ENCODE data around the gene CCNB2.
A peak's percentile ranks its signal among the peaks of the same experiment; 100 is the strongest.

Gene CCNB2

GRCh38 chr15:59147666-59148065, 42.7 kb downstream of the CCNB2 start:
- TF ChIP-seq ZFX (IDR thresholded peaks at IDR 0.05) (no peak), CTCF (conservative IDR thresholded peaks at IDR 0.05) (no peak)
- no peak overlapping the region for H3K27ac ChIP-seq

- TF ChIP-seq CTCF (conservative IDR thresholded peaks at IDR 0.05), result no peak
- TF ChIP-seq ZFX (IDR thresholded peaks at IDR 0.05), result no peak
- H3K27ac ChIP-seq, result no peak overlapping the region
Observed at GRCh38 chr15:59148153-59148833, 43.3 kb downstream of the CCNB2 start.

DNA sequence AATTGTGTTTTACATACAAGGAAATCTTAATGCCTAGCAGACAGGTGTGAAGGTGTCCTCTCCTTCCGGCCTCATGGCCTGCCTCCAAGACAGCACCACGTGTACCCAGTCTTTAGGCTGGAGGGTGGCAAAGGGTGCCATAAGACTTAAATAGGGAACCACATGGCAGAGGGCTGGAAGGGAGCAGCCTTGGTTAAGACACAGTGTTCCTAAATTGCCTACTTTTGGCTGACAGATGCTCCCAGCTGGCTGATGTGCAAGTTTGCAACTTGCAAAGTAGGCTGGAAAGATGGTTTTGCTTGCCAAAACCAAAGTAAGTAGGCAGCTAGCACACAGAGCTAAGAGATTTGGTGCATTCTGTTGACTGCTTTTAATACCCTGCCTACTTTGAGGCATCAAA, 45.2 kb downstream of the CCNB2 start:
- peak overlapping the region; percentile 68 for H3K27ac ChIP-seq
- no peak for TF ChIP-seq CTCF (conservative IDR thresholded peaks at IDR 0.05)
- no peak for TF ChIP-seq ZFX (IDR thresholded peaks at IDR 0.05)

DNA sequence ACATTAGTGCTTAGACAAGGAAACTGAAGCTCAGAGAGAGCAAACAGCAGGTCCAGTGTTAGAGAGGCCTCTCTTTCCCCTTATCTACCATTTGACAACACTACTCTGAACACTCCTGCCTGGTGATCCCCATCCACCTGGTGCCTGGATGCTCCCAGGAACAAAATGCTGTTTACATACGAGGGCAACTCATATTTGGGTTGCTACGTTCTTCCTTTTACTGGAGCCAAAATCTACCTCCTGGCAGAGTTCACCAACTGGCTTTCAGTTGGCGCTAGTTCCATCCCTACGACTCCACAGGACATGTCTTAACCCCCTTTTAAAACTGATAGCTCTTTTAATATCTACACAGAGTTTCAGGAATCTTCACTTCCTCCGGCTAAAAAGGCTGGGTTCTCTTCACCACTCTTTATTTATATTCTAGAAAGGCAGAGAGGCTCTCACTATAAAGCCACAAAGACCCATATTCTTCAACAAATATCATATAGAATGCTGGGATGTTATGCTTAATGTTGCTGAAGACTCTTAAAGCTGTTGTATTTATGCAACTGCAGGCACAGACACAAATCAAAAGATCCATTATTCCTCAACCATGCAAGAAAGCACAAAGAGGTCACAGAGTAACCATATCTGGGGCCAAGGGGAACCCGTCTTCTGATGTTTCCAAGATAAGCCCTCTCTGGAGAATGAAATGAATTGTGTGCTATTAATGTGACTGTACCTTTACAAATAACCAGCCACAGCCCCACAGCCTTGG, 47.9 kb downstream of the CCNB2 start:
- H3K27ac ChIP-seq, result peak overlapping the region; percentile 68

GRCh38 chr15:59153466-59153865, 48.5 kb downstream of the CCNB2 start:
- no peak for TF ChIP-seq ZFX (IDR thresholded peaks at IDR 0.05)
- no peak for TF ChIP-seq CTCF (conservative IDR thresholded peaks at IDR 0.05)

More for the DNA sequence above, 47.9 kb downstream of the CCNB2 start:
- TF ChIP-seq ZFX (IDR thresholded peaks at IDR 0.05) (no peak), CTCF (conservative IDR thresholded peaks at IDR 0.05) (no peak)

DNA sequence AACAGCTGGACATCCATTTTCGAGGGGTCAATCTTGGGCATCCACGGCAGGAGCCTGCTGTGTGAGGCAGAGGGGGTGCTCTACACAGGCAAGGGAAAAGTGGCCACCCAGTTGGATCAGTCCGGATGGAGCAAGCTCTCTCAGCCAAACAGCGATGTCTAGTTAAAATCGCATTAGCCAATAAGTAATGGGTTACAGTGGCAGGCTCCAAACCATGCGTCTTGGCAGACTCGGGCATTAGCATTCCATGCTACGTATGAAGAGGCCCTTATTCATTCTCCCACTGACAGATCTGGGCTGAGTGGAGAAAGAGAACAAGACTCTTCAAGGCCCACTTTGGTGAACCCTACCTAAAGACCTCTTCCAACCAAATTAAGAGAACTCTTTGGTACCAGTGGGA, 49.3 kb downstream of the CCNB2 start:
- H3K27ac ChIP-seq, result 0 out of 2 replicates have a peak overlapping the region, but pooled peaks have one; percentile 1
- TF ChIP-seq CTCF (conservative IDR thresholded peaks at IDR 0.05) (no peak), ZFX (IDR thresholded peaks at IDR 0.05) (no peak)

More at GRCh38 chr15:59153466-59153865, 48.5 kb downstream of the CCNB2 start:
- H3K27ac ChIP-seq, result peak overlapping the region; percentile 32

DNA sequence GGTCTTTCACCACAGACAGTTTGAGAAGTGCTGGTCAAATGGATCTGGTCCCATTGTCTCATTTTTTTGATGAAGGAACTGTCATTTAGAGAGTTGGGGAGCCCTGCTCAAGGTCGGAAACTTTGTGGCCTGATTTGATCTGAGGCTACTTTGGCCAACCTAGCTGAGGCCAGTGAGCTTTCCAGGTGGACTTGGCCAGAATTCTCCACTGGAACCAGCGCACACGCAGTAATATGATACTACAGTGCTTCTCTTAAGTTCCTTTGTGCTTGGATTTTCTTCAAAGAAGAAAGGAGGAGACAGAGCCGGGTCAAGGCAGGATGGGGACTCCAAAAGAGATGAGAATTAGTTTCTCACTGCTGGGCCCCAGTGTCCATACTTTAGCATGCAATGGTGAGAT, 50.5 kb downstream of the CCNB2 start:
- TF ChIP-seq CTCF (conservative IDR thresholded peaks at IDR 0.05), result no peak
- no peak for TF ChIP-seq ZFX (IDR thresholded peaks at IDR 0.05)
- H3K27ac ChIP-seq, result peak overlapping the region; percentile 41
